B cell (primary cell): Measurements from ENCODE around the gene NKAIN2. TPM values are rescaled to one million over a fixed set of nuclear protein-coding genes. Genes with fewer than 3 reads are reported as not detected.

Source experiments
- ATAC-seq: fragments of 200-7000 bp; cut with Tn5 transposase; one replicate; pipeline ENCODE4 v1.10.0; 2021; ENCODE audit warnings: low read depth, mild to moderate bottlenecking, moderate number of reproducible peaks, moderate library complexity
- CTCF ChIA-PET: fragments of 350-600 bp; sonication (Branson Sonifier 250); formaldehyde crosslinking; loops from one replicate; lab custom pipeline; 2021; ENCODE audit warnings: antibody characterized with exemption, inconsistent platforms; lab: Charles Lee
- POLR2A ChIA-PET: fragments of 350-600 bp; sonication (Branson Sonifier 250); formaldehyde crosslinking; loops from one replicate; lab custom pipeline; 2021; ENCODE audit warnings: antibody characterized with exemption; lab: Charles Lee
- DNase-seq: peaks from one replicate; pipeline ENCODE4 v3.0.0; 2013
- H2AFZ ChIP-seq: 2 replicates; pipeline ENCODE4 v1.6.1; 2012; ENCODE audit warnings: mild to moderate bottlenecking, low read depth, low read length; ENCODE audit not compliant: insufficient read depth, poor library complexity, severe bottlenecking
- H3K27ac ChIP-seq, 2 donors: 1 replicate in 1 of 2; 2 replicates in 1 of 2; pipeline ENCODE4 v1.5.1; 2012 to 2013; ENCODE audit warnings: low read length in 2 of 2, mild to moderate bottlenecking in 2 of 2, moderate library complexity in 1 of 2
- H3K27me3 ChIP-seq, 4 experiments: fragments of 200-600 bp in 1 of 4; sonication (generic) in 1 of 4; replicated peaks in 1 of 4; 1 replicate in 2 of 4; 2 replicates in 2 of 4; pipeline versions ENCODE4 v1.6.1 to v1.7.0; 2013 to 2016; ENCODE audit warnings: low read length in 3 of 4, mild to moderate bottlenecking in 2 of 4, mixed read lengths in 1 of 4, moderate library complexity in 1 of 4; ENCODE audit not compliant: insufficient read depth in 4 of 4, control insufficient read depth in 3 of 4; ENCODE audit errors: control extremely low read depth in 1 of 4
- H3K36me3 ChIP-seq, 2 experiments: replicated peaks in 1 of 2; 1 replicate in 1 of 2; 2 replicates in 1 of 2; pipeline versions ENCODE4 v1.6.1 to v1.7.1; 2013; ENCODE audit warnings: low read length in 1 of 2; ENCODE audit not compliant: insufficient read depth in 2 of 2, control insufficient read depth in 1 of 2; ENCODE audit errors: control extremely low read depth in 1 of 2, extremely low read depth in 1 of 2
- H3K4me1 ChIP-seq, 2 donors: fragments of 200-600 bp in 1 of 2; sonication (generic) in 1 of 2; 1 replicate in 1 of 2; 2 replicates in 1 of 2; pipeline versions ENCODE4 v1.5.1 to v1.6.1; 2013 to 2017; ENCODE audit warnings: low read length in 2 of 2; ENCODE audit not compliant: control insufficient read depth in 2 of 2, insufficient read depth in 2 of 2
- H3K4me2 ChIP-seq: replicated peaks from 2 replicates; pipeline ENCODE3; 2012; ENCODE audit warnings: mild to moderate bottlenecking, low read depth, low read length; ENCODE audit not compliant: poor library complexity, severe bottlenecking
- H3K4me3 ChIP-seq, 5 experiments: fragments of 200-600 bp in 1 of 5; sonication (generic) in 1 of 5; 1 replicate in 3 of 5; 2 replicates in 2 of 5; pipeline versions ENCODE4 v1.5.1 to v1.7.0; 2011 to 2016; ENCODE audit warnings: low read length in 4 of 5, mild to moderate bottlenecking in 4 of 5, low read depth in 2 of 5, control low read depth in 1 of 5, moderate library complexity in 1 of 5; ENCODE audit not compliant: insufficient read depth in 1 of 5; ENCODE audit errors: control extremely low read depth in 1 of 5, extremely low read depth in 1 of 5
- H3K79me2 ChIP-seq: fragments of 200-600 bp; sonication (generic); one replicate; pipeline ENCODE4 v1.6.0; 2016; ENCODE audit warnings: low read length; ENCODE audit not compliant: control insufficient read depth, insufficient read depth
- H3K9ac ChIP-seq: fragments of 200-600 bp; sonication (generic); 2 replicates; pipeline ENCODE4 v1.6.1; 2017; ENCODE audit warnings: mild to moderate bottlenecking, low read length, moderate library complexity
- H3K9me3 ChIP-seq, 3 donors: one replicate each; pipeline versions ENCODE4 v1.6.1 to v1.7.1; 2013; ENCODE audit warnings: low read length in 2 of 3; ENCODE audit not compliant: control insufficient read depth in 2 of 3, insufficient read depth in 1 of 3; ENCODE audit errors: control extremely low read depth in 1 of 3
- H4K20me1 ChIP-seq: 2 replicates; pipeline ENCODE4 v1.6.0; 2012; ENCODE audit warnings: mild to moderate bottlenecking, low read length; ENCODE audit not compliant: insufficient read depth, control insufficient read depth, poor library complexity, severe bottlenecking
- H3K27ac Mint-ChIP-seq: one replicate; pipeline ENCODE4 v1.8.0; 2021; ENCODE audit warnings: mixed read lengths
- H3K27me3 Mint-ChIP-seq: one replicate; pipeline ENCODE4 v1.8.0; 2021; ENCODE audit warnings: mixed read lengths
- H3K4me1 Mint-ChIP-seq: one replicate; pipeline ENCODE4 v1.8.0; 2021; ENCODE audit warnings: mixed read lengths
- H3K4me3 Mint-ChIP-seq: one replicate; pipeline ENCODE4 v1.8.0; 2021; ENCODE audit warnings: mixed read lengths
- H3K9me3 Mint-ChIP-seq: one replicate; pipeline ENCODE4 v1.8.0; 2022; ENCODE audit warnings: mixed read lengths; ENCODE audit not compliant: insufficient read depth
- CTCF ChIP-seq: fragments of 200-600 bp; IDR thresholded peaks from one replicate; pipeline ENCODE4 v1.8.0; 2022; ENCODE audit warnings: antibody characterized with exemption, mild to moderate bottlenecking
- EZH2 ChIP-seq: IDR thresholded peaks from 2 replicates; pipeline ENCODE4 v1.6.1; 2012; ENCODE audit warnings: borderline replicate concordance, low read depth, mild to moderate bottlenecking, moderate library complexity, low read length; ENCODE audit not compliant: insufficient read depth, poor library complexity, severe bottlenecking
- intact Hi-C: fragments of 100-400 bp; cut with micrococcal nuclease; formaldehyde crosslinking; loops from one replicate; pipeline ENCODE4 v1.10.0; 2022
- polyA plus RNA-seq: library from polyadenylated mRNA; depleted of rRNA; stranded (reverse); fragments of >200 nt; gene quantifications from 2 replicates; pipeline ENCODE4 v1.2.3, GENCODE V29; 2012
- total RNA-seq, 2 donors: library from RNA; stranded (reverse); fragments of 120-200 nt in 1 of 2; gene quantifications; 1 replicate in 1 of 2; 2 replicates in 1 of 2; pipeline versions ENCODE4 v1.2.3 to v1.2.4, GENCODE V29; 2013 to 2022

Gene NKAIN2
- total and polyA plus RNA-seq, 2 donors (not counting 1 experiment from before 2014, with no cell fraction given): not detected

- Histone ChIP-seq H3K4me2 (no peak overlapping the region), H3K9me3 (no peaks in the 10 kb centered on the region), H3K4me1 (no peaks in the 10 kb centered on the region), H3K36me3 (no peaks in the 10 kb centered on the region), H3K4me3 (no peak overlapping the region), H3K27ac (no peak overlapping the region), H2AFZ (no peak overlapping the region), H3K27me3 (no peaks in the 10 kb centered on the region), H3K79me2 (no peaks in the 10 kb centered on the region), H4K20me1 (no peaks in the 10 kb centered on the region), H3K9ac (no peak overlapping the region)
- no peak for DNase-seq
- no peak for ATAC-seq
- CTCF ChIA-PET: no interaction called here
- Mint-ChIP-seq H3K27ac (no peak overlapping the region), H3K9me3 (no peaks in the 10 kb centered on the region), H3K4me3 (no peak overlapping the region), H3K4me1 (no peaks in the 10 kb centered on the region), H3K27me3 (no peaks in the 10 kb centered on the region)
- POLR2A ChIA-PET: no interaction called here
- TF ChIP-seq EZH2 (no peak), CTCF (no peak)
- intact Hi-C loops: no loop called here
These were observed 250.4 kb downstream of the NKAIN2 start for GRCh38 chr6:124054034-124054433.

GRCh38 chr6:124055395-124055794, 251.7 kb downstream of the NKAIN2 start:
- TF ChIP-seq CTCF (no peak), EZH2 (no peak)
- H4K20me1 ChIP-seq: no peaks in the 10 kb centered on the region
- H3K4me1 ChIP-seq: no peaks in the 10 kb centered on the region
- no peak overlapping the region for H3K4me3 ChIP-seq
- intact Hi-C loops: no loop called here
- no peaks in the 10 kb centered on the region for H3K27me3 ChIP-seq
- no peaks in the 10 kb centered on the region for H3K9me3 ChIP-seq
- POLR2A ChIA-PET: no interaction called here
- H2AFZ ChIP-seq: no peak overlapping the region
- H3K4me2 ChIP-seq: no peak overlapping the region
- DNase-seq (no peak), ATAC-seq (no peak)
- Mint-ChIP-seq H3K27me3 (no peaks in the 10 kb centered on the region), H3K4me1 (no peaks in the 10 kb centered on the region), H3K27ac (no peak overlapping the region), H3K9me3 (no peaks in the 10 kb centered on the region), H3K4me3 (no peak overlapping the region)
- no peaks in the 10 kb centered on the region for H3K36me3 ChIP-seq
- no peaks in the 10 kb centered on the region for H3K79me2 ChIP-seq
- H3K9ac ChIP-seq: no peak overlapping the region
- no peak overlapping the region for H3K27ac ChIP-seq
- CTCF ChIA-PET: no interaction called here
